Gastroesophageal sphincter (tissue), 4 donors: ENCODE measurements around the gene RUFY1. TPM values are rescaled to one million over a fixed set of nuclear protein-coding genes. Genes with fewer than 3 reads are reported as not detected.
A peak's percentile ranks its signal among the peaks of the same experiment; 100 is the strongest.
"Not testable (repeated sequence)": the region's sequence is repeated elsewhere in the genome, so short reads cannot be mapped to it uniquely, and the experiment has no call there.

Experiments
- ATAC-seq: fragments of 150-250 bp; one replicate; pipeline ENCODE4 v1.9.1; 2016; ENCODE audit warnings: mild to moderate bottlenecking, moderate library complexity
- H3K27ac ChIP-seq, 4 donors: fragments of 200-600 bp; sonication (generic) in 3 of 4; 1 replicate in 3 of 4; 2 replicates in 1 of 4; pipeline ENCODE4 v1.5.1; 2016 to 2019
- H3K27me3 ChIP-seq: fragments of 200-600 bp; sonication (generic); one replicate; pipeline ENCODE4 v1.5.1; 2019
- H3K36me3 ChIP-seq, 2 donors: fragments of 200-600 bp; sonication (generic); one replicate each; pipeline ENCODE4 v1.5.1; 2019; ENCODE audit warnings: control low read depth in 1 of 2
- H3K4me1 ChIP-seq, 3 donors: fragments of 200-600 bp; sonication (generic); 1 replicate in 2 of 3; 2 replicates in 1 of 3; pipeline ENCODE4 v1.5.1; 2016 to 2019; ENCODE audit warnings: control low read depth in 2 of 3
- H3K4me3 ChIP-seq, 2 donors: fragments of 200-600 bp; sonication (generic); one replicate each; pipeline ENCODE4 v1.5.1; 2019; ENCODE audit warnings: mild to moderate bottlenecking in 1 of 2, moderate library complexity in 1 of 2
- H3K9me3 ChIP-seq, 3 donors: fragments of 200-600 bp; sonication (generic); one replicate each; pipeline ENCODE4 v1.5.1; 2017 to 2019; ENCODE audit warnings: control low read depth in 2 of 3
- CTCF ChIP-seq, 4 experiments: fragments of 200-600 bp in 2 of 4; fragments of 450-650 bp in 2 of 4; sonication (generic) in 1 of 4; IDR thresholded peaks; one replicate each; pipeline ENCODE4 v1.5.1; 2017 to 2019; ENCODE audit warnings: antibody characterized with exemption in 4 of 4, mild to moderate bottlenecking in 2 of 4, moderate library complexity in 2 of 4
- EP300 ChIP-seq: sonication (generic); formaldehyde crosslinking; IDR thresholded peaks from one replicate; pipeline ENCODE4 v1.6.1; 2017; ENCODE audit warnings: antibody characterized with exemption, mild to moderate bottlenecking
- POLR2A ChIP-seq, 2 donors: fragments of 450-650 bp; IDR thresholded peaks; one replicate each; pipeline ENCODE4 v1.6.1; 2017; ENCODE audit warnings: antibody characterized with exemption in 2 of 2, mild to moderate bottlenecking in 2 of 2, moderate library complexity in 1 of 2
- POLR2AphosphoS5 ChIP-seq: sonication (generic); formaldehyde crosslinking; IDR thresholded peaks from one replicate; pipeline ENCODE4 v1.6.1; 2017; ENCODE audit warnings: antibody characterized with exemption
- WGBS, 2 donors: methylation state at CpG; one replicate each; pipeline ENCODE4 v1.1.5; 2018; ENCODE audit warnings: low coverage in 1 of 2; 5-methylcytosine and 5-hydroxymethylcytosine counted together
- total RNA-seq, 4 donors: library from RNA; depleted of rRNA; stranded (reverse); fragments of >200 nt; gene quantifications; one replicate each; pipeline ENCODE4 v1.1.0, GENCODE V29; 2016

RUFY1 gene
- total RNA-seq, 4 donors from 2014 or later, result 38.1 to 59.0 (median 54.8) TPM

- Histone ChIP-seq H3K27me3 (no peaks in the 10 kb centered on the region), H3K27ac (peak overlapping the region in 1 of 4 donors; percentile 17), H3K9me3 (no peaks in the 10 kb centered on the region), H3K4me1 (peaks cover 2 to 71% (median 14%) of the 10 kb centered on the region in 3 donors), H3K4me3 (no peak overlapping the region), H3K36me3 (no peaks in the 10 kb centered on the region)
- TF ChIP-seq EP300, result no peak
- TF ChIP-seq POLR2A (IDR thresholded peaks at IDR 0.05), result no peak
- no peak for TF ChIP-seq CTCF (IDR thresholded peaks at IDR 0.05)
- no peak for TF ChIP-seq POLR2AphosphoS5
- WGBS, 2 donors, result 74 to 83% methylated on average over 6 to 7 of the region's 7 CpGs
- no peak for ATAC-seq
Measured at GRCh38 chr5:179553875-179554274, 3.5 kb downstream of the RUFY1 start.

GRCh38 chr5:179554981-179555380 is 4.6 kb downstream of the RUFY1 start:
- H3K9me3 ChIP-seq, result no peaks in the 10 kb centered on the region
- 88 to 93% methylated on average over 6 of the region's 6 CpGs for WGBS, 2 donors
- H3K36me3 ChIP-seq, result no peaks in the 10 kb centered on the region

GRCh38 chr5:179558261-179558799 is 8.0 kb downstream of the RUFY1 start:
- not testable (repeated sequence) for ATAC-seq, H3K9me3 ChIP-seq, H3K4me3 ChIP-seq, H3K27me3 ChIP-seq
- Histone ChIP-seq H3K4me1 (peaks cover 0 to 60% (median 5%) of the 10 kb centered on the region in 3 donors), H3K36me3 (peaks cover 0 to 26% of the 10 kb centered on the region in 2 donors), H3K27ac (peak overlapping the region in 3 of 4 donors; percentile 66 to 85 (median 83))
- WGBS, 2 donors, result 81 to 84% methylated on average over 10 to 15 of the region's 15 CpGs

More at GRCh38 chr5:179554981-179555380, 4.6 kb downstream of the RUFY1 start:
- TF ChIP-seq POLR2A (IDR thresholded peaks at IDR 0.05), result no peak
- no peak for TF ChIP-seq POLR2AphosphoS5
- no peak for TF ChIP-seq CTCF (IDR thresholded peaks at IDR 0.05)
- no peak for TF ChIP-seq EP300
- Histone ChIP-seq H3K4me1 (peaks cover 2 to 69% (median 12%) of the 10 kb centered on the region in 3 donors), H3K27me3 (no peaks in the 10 kb centered on the region), H3K4me3 (no peak overlapping the region), H3K27ac (no peak overlapping the region)
- ATAC-seq, result no peak

- Histone ChIP-seq H3K4me3 (peak overlapping the region; percentile 50 to 62), H3K4me1 (peaks cover 0 to 54% (median 5%) of the 10 kb centered on the region in 3 donors), H3K27ac (peak overlapping the region; percentile 66 to 85 (median 81)), H3K9me3 (no peaks in the 10 kb centered on the region), H3K36me3 (peaks cover 0 to 32% of the 10 kb centered on the region in 2 donors), H3K27me3 (no peaks in the 10 kb centered on the region)
- WGBS, 2 donors, result 0 to 11% methylated on average over 2 to 13 of the region's 14 CpGs
- no peak for ATAC-seq
- TF ChIP-seq POLR2AphosphoS5, result no peak
- TF ChIP-seq POLR2A (IDR thresholded peaks at IDR 0.05), result no peak
- no peak for TF ChIP-seq EP300
- no peak for TF ChIP-seq CTCF (IDR thresholded peaks at IDR 0.05)
Measured at GRCh38 chr5:179558932-179559283, 8.6 kb downstream of the RUFY1 start.

GRCh38 chr5:179559284-179560252 is 9.2 kb downstream of the RUFY1 start:
- WGBS, 2 donors, result 0 to 3% methylated on average over 7 to 14 of the region's 52 CpGs
- no peaks in the 10 kb centered on the region for H3K9me3 ChIP-seq
- TF ChIP-seq POLR2AphosphoS5 (peak; percentile 90), POLR2A (IDR thresholded peaks at IDR 0.05) (peak; percentile 70 to 81), EP300 (no peak), CTCF (IDR thresholded peaks at IDR 0.05) (peak in 1 of 4 experiments; percentile 15)

More at GRCh38 chr5:179559284-179560252, 9.2 kb downstream of the RUFY1 start:
- peaks cover 0 to 38% of the 10 kb centered on the region in 2 donors for H3K36me3 ChIP-seq
- peaks cover 0 to 50% (median 5%) of the 10 kb centered on the region in 3 donors for H3K4me1 ChIP-seq
- H3K27me3 ChIP-seq, result no peaks in the 10 kb centered on the region
- peak overlapping the region; percentile 66 to 85 (median 81) for H3K27ac ChIP-seq
- peak overlapping the region; percentile 50 to 62 for H3K4me3 ChIP-seq
- peak; percentile 100 for ATAC-seq
